Measurements from ENCODE around the gene NANOS3.

The NANOS3 gene

GRCh38 chr19:13833330-13834243 lies 43.3 kb upstream of the NANOS3 start:
- in situ Hi-C loops (cut with HindIII; ENCODE audit: low sequenced_read_pairs): no loop called here
- peak; percentile 64 for DNase-seq (ENCODE audit: low read depth)
- peak overlapping the region; percentile 30 for H3K4me3 ChIP-seq (ENCODE audit: low read depth, low read length)
- peak; percentile 48 for TF ChIP-seq CTCF (IDR thresholded peaks at IDR 0.05; ENCODE audit: low read depth, low read length, missing control alignments)

DNA sequence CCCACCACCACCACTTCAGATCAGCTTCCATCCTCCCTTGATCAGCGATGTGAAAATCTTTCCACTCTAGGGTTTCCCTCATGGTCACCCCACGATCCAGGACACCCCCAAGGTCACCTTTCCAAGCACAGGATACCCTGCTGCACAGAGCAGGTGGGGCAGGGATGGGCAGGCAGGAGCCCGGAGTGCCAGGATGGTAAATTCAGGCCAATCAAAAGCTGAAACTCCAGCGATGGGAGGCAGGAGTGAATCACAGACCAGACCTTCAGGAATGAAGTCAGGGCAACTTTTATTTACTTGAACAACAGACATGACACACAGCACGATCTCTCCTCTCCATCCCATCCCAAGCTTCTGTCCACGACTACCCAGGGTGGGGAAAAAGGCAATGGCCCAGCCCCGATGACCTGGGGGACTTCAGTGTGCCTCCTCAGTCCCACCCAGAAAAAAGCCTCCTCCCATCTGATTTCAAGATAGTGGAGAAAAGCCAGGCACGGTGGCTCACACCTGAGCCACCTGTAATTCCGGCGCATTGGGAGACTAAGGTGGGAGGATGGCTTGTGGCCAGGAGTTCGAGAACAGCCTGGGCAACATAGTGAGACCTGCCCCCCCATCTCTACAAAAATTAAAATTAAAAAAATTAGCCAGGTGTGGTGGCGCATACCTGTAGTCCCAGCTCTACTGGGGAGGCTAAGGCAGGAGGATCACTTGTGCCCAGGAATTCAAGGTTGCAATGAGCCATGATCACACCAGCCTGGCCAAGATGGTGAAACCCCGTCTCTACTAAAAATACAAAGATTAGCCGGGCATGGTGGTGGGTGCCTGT lies 42.5 kb upstream of the NANOS3 start:
- no peak overlapping the region for H3K4me3 ChIP-seq (ENCODE audit: low read depth, low read length)
- in situ Hi-C loops (cut with HindIII; ENCODE audit: low sequenced_read_pairs): no loop called here
- no peak for DNase-seq (ENCODE audit: low read depth)
- TF ChIP-seq CTCF (IDR thresholded peaks at IDR 0.05; ENCODE audit: low read depth, low read length, missing control alignments): no peak

DNA sequence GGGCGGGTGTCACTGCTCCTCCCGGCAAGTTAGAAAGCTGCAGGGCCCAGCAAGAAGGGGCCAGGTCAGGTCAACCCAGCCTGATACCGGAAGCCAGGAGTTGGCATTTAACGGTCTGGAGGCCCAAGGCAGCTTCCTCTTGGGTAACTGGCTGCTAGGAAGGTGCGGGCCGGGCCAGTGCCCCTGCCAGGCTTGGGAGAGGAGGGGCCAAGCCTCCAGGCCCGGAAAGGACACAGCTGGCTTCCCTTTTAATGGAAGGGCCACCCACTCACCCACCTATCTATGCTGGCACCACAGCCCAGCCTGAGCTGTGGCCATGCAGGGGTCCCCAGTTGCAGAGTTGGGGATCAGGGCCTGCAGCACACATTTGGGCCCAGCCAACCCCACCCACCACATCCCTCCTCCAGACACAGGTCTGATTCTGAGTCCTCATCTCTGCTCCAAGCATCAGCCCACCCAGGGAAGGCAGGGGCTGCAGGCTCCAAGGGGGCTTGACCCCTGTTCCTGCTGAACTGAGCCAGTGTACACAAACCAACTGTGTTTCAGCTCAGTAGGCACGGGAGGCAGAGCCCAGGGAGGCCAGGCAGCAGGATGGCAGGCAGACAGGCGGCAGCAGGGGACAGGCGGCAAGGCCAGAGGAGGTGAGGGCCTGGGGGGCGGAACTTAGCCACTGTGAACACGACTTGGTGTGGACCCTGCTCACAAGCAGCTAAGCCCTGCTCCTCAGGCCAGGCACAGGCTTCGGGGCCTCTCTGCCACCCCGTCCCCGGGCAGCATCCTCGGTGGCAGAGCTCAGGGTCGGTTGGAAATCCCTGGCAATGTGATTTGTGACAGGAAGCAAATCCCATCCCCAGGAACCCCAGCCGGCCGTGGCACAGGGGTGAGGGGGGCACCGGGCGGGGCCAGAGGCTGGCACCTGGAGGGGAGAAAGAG lies 40.9 kb upstream of the NANOS3 start:
- no peak for DNase-seq (ENCODE audit: low read depth)
- no peak for TF ChIP-seq CTCF (IDR thresholded peaks at IDR 0.05; ENCODE audit: low read depth, low read length, missing control alignments)
- no peak overlapping the region for H3K4me3 ChIP-seq (ENCODE audit: low read depth, low read length)
- in situ Hi-C loops (cut with HindIII; ENCODE audit: low sequenced_read_pairs): no loop called here

GRCh38 chr19:13838435-13839129 lies 38.4 kb upstream of the NANOS3 start:
- in situ Hi-C loops (cut with HindIII; ENCODE audit: low sequenced_read_pairs): no loop called here
- TF ChIP-seq CTCF (IDR thresholded peaks at IDR 0.05; ENCODE audit: low read depth, low read length, missing control alignments): no peak
- no peak for DNase-seq (ENCODE audit: low read depth)
- peak overlapping the region; percentile 75 for H3K4me3 ChIP-seq (ENCODE audit: low read depth, low read length)

DNA sequence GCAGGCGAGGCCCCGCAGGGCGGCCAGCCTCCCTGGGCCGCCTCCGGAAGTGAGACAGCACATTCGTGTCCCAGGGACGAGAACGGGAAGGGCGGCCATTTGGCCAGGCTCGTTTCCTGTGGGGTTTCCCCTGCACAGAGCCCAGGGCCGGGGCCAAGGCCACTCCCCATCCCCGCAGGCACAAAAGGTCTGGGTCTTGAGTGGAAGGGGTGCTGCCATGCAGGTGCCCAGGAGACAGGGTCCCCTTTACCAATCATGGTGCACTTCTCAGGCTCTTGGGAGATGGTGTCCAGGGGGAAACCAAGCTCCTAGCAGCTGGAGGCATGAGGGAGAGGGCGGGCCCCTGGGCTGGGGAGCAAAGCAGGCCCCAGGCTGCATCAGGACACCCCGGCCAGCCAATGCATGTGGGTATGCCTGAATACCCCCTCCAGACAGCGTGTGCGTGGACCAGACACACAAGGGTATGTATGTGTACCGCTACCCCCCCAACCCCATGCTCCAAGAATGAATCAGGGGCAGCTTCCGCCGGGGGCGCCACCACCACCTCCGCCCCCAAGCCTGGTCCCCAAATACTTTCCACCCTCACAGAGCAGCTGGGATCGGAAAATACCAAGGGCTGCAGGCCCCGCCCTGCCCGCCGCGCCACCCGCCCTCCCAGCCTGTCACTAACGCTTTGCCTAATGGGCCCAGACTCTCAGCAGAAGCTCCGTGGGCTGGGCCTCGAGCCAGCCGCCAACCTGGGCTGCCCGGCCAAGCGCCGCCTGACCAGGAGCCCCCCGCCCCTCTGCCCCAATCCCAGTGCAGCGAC lies 37.6 kb upstream of the NANOS3 start:
- in situ Hi-C loops (cut with HindIII; ENCODE audit: low sequenced_read_pairs): no loop called here
- DNase-seq (ENCODE audit: low read depth): no peak
- TF ChIP-seq CTCF (IDR thresholded peaks at IDR 0.05; ENCODE audit: low read depth, low read length, missing control alignments): no peak
- peak overlapping the region; percentile 75 for H3K4me3 ChIP-seq (ENCODE audit: low read depth, low read length)

All from astrocyte of the cerebellum (primary cell).